Smooth muscle cell of the pulmonary artery (primary cell): ENCODE data around the gene ITGB4. TPM values are rescaled to one million over a fixed set of nuclear protein-coding genes. Genes with fewer than 3 reads are reported as not detected.

Experiments
- total RNA-seq: library from RNA; depleted of rRNA; stranded (reverse); fragments of >200 nt; gene quantifications from 2 replicates; pipeline ENCODE4 v1.2.3, GENCODE V29; 2014

ITGB4 gene
- 0.13 and 0.69 TPM in 2 replicates for total RNA-seq

DNA sequence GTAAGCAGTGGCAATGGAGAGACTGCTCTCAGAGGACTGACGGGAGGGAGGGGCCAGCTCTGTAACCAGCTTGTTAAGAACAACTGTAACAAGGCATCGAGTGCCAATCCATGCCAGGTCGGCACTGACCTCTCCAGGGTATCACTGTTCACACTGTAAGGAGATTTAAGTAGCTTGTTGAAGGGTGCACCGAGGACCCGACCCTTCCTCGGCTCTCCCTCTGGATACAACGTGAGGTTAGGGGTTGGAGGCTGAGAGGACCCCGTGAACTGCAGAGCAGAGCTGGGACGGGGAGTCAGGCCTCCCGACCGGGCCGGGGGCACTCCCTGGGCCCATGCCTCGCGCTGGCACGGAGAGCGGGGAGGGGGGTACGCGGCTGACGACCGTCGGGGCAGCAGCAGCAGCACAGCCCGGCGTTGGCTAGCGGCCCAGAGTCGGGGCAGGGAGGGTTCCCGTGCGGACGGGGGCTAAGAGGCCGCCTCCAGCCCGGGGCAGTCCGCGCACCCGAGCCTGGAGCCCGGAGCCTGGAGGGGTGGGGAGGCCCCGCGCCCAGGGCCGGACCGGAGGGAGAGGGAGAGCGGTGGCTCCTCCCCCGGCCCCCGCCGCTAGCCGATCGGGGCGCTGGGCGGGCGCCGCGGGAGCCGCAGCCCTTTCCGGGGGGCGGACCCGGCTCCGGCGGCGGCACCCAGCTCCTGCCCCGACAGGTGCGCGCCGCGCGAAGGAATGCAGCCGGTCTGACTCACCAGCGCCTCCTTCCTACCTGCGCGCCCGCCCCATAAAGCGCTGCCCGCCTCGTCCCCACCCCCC is at the start of gene ITGB4:
Gene ITGB4 (plus strand): TSS at position 804 of the 807 bp plus-strand sequence. CDS start 3,245 bp downstream, outside the sequence.

GRCh38 chr17:75764711-75765421 is 43.6 kb downstream of the ITGB4 start, which contains the start of gene GALK1:
Gene GALK1 (minus strand): TSS chr17:75765192. CDS start chr17:75765136, 56 bp downstream.

GRCh38 chr17:75784473-75785015 is 63.3 kb downstream of the ITGB4 start, which contains the start of gene UNK:
Gene UNK (plus strand): TSS chr17:75784806. CDS start chr17:75784881, 75 bp downstream.

Other genes with a start within 250 kb of the ITGB4 start
- 8.0 and 13.9 TPM in 2 replicates for gene CASKIN2, start 205.9 kb upstream of the ITGB4 start, total RNA-seq
- gene TSEN54, start 204.9 kb upstream of the ITGB4 start, total RNA-seq, result 5.5 and 12.9 TPM in 2 replicates
- 0.26 and 0.46 TPM in 2 replicates for gene LLGL2, start 195.8 kb upstream of the ITGB4 start, total RNA-seq
- gene MYO15B, start 133.7 kb upstream of the ITGB4 start, total RNA-seq, result 4.2 and 5.7 TPM in 2 replicates
- gene SMIM5, start 88.0 kb upstream of the ITGB4 start, total RNA-seq, result 0.07 TPM in 1 of 2 replicates, not detected in the other
- gene RECQL5, start 54.3 kb upstream of the ITGB4 start, total RNA-seq, result 16.7 and 24.2 TPM in 2 replicates
- 36.0 and 42.2 TPM in 2 replicates for gene SAP30BP, start 54.1 kb upstream of the ITGB4 start, total RNA-seq
- 34.0 and 49.6 TPM in 2 replicates for gene GALK1, start 43.7 kb downstream of the ITGB4 start, total RNA-seq
- 18.5 and 19.3 TPM in 2 replicates for gene UNK, start 63.3 kb downstream of the ITGB4 start, total RNA-seq
- 1.8 and 3.0 TPM in 2 replicates for gene UNC13D, start 122.9 kb downstream of the ITGB4 start, total RNA-seq
- gene WBP2, start 133.9 kb downstream of the ITGB4 start, total RNA-seq, result 45.3 and 64.9 TPM in 2 replicates
- gene TRIM47, start 157.1 kb downstream of the ITGB4 start, total RNA-seq, result 13.1 and 17.7 TPM in 2 replicates
- gene TRIM65, start 175.5 kb downstream of the ITGB4 start, total RNA-seq, result 16.5 and 26.6 TPM in 2 replicates
- gene MRPL38, start 183.4 kb downstream of the ITGB4 start, total RNA-seq, result 23.9 and 28.4 TPM in 2 replicates
- 12.8 and 15.9 TPM in 2 replicates for gene FBF1, start 219.6 kb downstream of the ITGB4 start, total RNA-seq